GM10266 (cell line): ENCODE data around the gene LRMDA.

Experiments used
- DNase-seq: peaks from one replicate; pipeline ENCODE4 v3.0.0; 2012; ENCODE audit errors: extremely low spot score
- TF ChIP-seq, protein P1 (sequence below): IDR thresholded peaks from 2 replicates; pipeline ENCODE4 v1.5.1; 2012; ENCODE audit warnings: mild to moderate bottlenecking, low read depth; ENCODE audit not compliant: control insufficient read depth, insufficient read depth; ENCODE audit errors: missing control alignments

The LRMDA gene

GRCh38 chr10:76106611-76107010, 675.2 kb downstream of the LRMDA start:
- TF ChIP-seq, protein P1, sequence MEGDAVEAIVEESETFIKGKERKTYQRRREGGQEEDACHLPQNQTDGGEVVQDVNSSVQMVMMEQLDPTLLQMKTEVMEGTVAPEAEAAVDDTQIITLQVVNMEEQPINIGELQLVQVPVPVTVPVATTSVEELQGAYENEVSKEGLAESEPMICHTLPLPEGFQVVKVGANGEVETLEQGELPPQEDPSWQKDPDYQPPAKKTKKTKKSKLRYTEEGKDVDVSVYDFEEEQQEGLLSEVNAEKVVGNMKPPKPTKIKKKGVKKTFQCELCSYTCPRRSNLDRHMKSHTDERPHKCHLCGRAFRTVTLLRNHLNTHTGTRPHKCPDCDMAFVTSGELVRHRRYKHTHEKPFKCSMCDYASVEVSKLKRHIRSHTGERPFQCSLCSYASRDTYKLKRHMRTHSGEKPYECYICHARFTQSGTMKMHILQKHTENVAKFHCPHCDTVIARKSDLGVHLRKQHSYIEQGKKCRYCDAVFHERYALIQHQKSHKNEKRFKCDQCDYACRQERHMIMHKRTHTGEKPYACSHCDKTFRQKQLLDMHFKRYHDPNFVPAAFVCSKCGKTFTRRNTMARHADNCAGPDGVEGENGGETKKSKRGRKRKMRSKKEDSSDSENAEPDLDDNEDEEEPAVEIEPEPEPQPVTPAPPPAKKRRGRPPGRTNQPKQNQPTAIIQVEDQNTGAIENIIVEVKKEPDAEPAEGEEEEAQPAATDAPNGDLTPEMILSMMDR, result no peak
- DNase-seq, result no peak

DNA sequence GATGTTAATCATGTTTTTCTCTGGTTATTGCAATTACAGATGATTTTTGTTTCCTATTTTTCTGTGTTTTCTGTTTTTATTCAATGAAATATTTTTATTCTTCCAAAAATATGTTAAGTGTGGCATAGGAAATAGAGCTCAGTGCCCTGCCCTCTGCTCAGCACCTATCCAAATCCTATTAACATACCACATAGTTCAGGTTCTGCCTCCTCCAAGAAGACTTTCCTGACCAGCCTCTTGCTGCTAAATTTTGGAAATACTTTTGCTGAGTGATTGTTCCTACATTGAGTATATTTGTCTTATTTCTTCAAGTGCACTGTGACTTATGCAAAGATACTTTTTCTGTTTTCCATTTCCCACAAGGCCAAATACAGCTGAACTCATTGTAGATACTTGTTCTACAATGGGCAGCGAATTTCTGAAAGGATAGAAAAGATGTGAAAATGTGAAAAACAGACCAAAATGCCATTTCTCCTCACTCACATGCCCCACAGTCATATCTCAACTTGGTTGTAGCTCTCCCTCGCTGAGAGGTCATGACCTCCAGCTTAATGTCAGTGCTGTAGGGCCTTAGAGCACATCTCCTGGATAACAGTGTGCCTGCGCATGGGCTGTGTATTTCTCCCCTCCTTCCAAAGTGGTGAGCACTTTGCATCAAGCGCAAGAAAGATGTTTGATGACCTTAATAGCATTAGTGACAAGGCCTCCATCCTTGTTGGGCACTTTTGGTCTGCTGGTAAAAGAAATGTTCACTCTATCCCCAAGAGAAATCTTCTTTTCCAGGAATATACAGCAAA, 677.3 kb downstream of the LRMDA start:
- no peak for DNase-seq
- TF ChIP-seq, protein P1, result no peak

GRCh38 chr10:76111404-76111803, 680.0 kb downstream of the LRMDA start:
- no peak for DNase-seq
- TF ChIP-seq, protein P1, result no peak

- TF ChIP-seq, protein P1, result no peak
- no peak for DNase-seq
These were observed 680.8 kb downstream of the LRMDA start for GRCh38 chr10:76111986-76112825.

DNA sequence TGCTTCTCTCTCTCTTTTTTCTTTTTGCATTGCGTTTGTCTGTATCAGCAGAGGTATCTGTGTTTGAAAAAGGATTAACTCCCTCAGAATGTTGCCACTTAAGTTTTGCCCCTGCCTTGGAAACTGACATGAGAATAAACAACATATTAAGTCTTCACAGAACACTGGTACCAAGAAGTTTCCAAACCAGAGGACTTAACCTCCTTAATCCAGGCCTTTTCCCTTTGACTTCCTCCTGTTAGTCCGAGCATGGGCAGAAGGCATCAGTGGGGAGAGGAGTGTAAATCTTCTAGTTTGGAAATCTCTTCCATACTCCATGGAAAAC, 681.4 kb downstream of the LRMDA start:
- DNase-seq, result no peak
- TF ChIP-seq, protein P1, result no peak

GRCh38 chr10:76113952-76114351, 682.5 kb downstream of the LRMDA start:
- TF ChIP-seq, protein P1, result no peak
- DNase-seq, result no peak

DNA sequence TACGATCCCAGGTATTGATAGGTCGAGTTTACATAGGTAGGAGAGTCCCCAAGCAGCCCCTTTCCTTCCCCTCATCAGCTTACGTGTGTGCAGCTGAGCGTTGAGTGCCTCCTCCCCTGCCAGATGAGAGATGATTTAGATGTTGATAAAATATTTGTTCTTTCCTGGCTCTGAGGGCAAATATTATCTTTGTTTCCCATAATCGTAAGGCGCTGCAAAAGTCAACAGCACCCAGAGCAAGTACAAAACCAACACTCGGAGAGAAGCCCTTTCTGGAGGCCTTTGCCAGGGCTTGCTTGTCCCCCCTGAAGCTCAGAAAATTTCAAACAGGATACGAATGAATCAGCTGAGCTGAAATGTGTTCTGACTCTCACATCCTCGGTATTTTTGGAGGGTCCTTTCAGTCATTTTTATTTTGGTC, 683.2 kb downstream of the LRMDA start:
- TF ChIP-seq, protein P1, result no peak
- DNase-seq, result no peak
